Skin of body (tissue), 2 donors: ENCODE measurements around the gene GOT1. TPM values are rescaled to one million over a fixed set of nuclear protein-coding genes. Genes with fewer than 3 reads are reported as not detected.

Experiments used
- DNase-seq: peaks from one replicate; lab custom pipeline; 2025; lab: John Stamatoyannopoulos, UW
- total RNA-seq: library from RNA; depleted of rRNA; stranded (reverse); fragments of >200 nt; gene quantifications from one replicate; pipeline ENCODE4 v1.2.3, GENCODE V29; 2014

Gene GOT1
- total RNA-seq, 1 donor from 2014 or later = 15.2 TPM

- no peak for DNase-seq
Measured at GRCh38 chr10:99433378-99434020, 3.1 kb upstream of the GOT1 start.

GRCh38 chr10:99432881-99433280 is 2.5 kb upstream of the GOT1 start:
- no peak for DNase-seq

- no peak for DNase-seq
Measured at GRCh38 chr10:99432047-99432446, 1.6 kb upstream of the GOT1 start.

- no peak for DNase-seq
Measured at GRCh38 chr10:99431190-99431760, 851 bp upstream of the GOT1 start.

- DNase-seq = no peak
Measured at GRCh38 chr10:99430116-99430450, 341 bp downstream of the GOT1 start.

GRCh38 chr10:99429517-99430095 is 818 bp downstream of the GOT1 start:
- no peak for DNase-seq

- DNase-seq = no peak
Measured at GRCh38 chr10:99427566-99428190, 2.7 kb downstream of the GOT1 start.

GRCh38 chr10:99426689-99427088 is 3.7 kb downstream of the GOT1 start:
- DNase-seq = no peak

GRCh38 chr10:99425204-99425603 is 5.2 kb downstream of the GOT1 start:
- DNase-seq = no peak

GRCh38 chr10:99424656-99425055 is 5.8 kb downstream of the GOT1 start:
- no peak for DNase-seq

- DNase-seq = no peak
Measured at GRCh38 chr10:99422529-99423096, 7.8 kb downstream of the GOT1 start.

- no peak for DNase-seq
Measured at GRCh38 chr10:99421233-99421739, 9.1 kb downstream of the GOT1 start.

- no peak for DNase-seq
Measured at GRCh38 chr10:99419688-99420087, 10.7 kb downstream of the GOT1 start.

- no peak for DNase-seq
Measured at GRCh38 chr10:99418910-99419624, 11.4 kb downstream of the GOT1 start.

- no peak for DNase-seq
Measured at GRCh38 chr10:99412099-99412498, 18.3 kb downstream of the GOT1 start.

- no peak for DNase-seq
Measured at GRCh38 chr10:99411546-99411945, 18.9 kb downstream of the GOT1 start.

- no peak for DNase-seq
Measured at GRCh38 chr10:99410876-99411275, 19.5 kb downstream of the GOT1 start.

- DNase-seq = no peak
Measured at GRCh38 chr10:99410146-99410545, 20.3 kb downstream of the GOT1 start.

- no peak for DNase-seq
Measured at GRCh38 chr10:99406149-99406548, 24.3 kb downstream of the GOT1 start.

- no peak for DNase-seq
Measured at GRCh38 chr10:99403674-99404073, 26.8 kb downstream of the GOT1 start.

GRCh38 chr10:99399664-99400063 is 30.8 kb downstream of the GOT1 start:
- no peak for DNase-seq

- DNase-seq = no peak
Measured at GRCh38 chr10:99396471-99396870, 34.0 kb downstream of the GOT1 start.
